ENCODE data around the gene DDC.

Gene DDC, protein sequence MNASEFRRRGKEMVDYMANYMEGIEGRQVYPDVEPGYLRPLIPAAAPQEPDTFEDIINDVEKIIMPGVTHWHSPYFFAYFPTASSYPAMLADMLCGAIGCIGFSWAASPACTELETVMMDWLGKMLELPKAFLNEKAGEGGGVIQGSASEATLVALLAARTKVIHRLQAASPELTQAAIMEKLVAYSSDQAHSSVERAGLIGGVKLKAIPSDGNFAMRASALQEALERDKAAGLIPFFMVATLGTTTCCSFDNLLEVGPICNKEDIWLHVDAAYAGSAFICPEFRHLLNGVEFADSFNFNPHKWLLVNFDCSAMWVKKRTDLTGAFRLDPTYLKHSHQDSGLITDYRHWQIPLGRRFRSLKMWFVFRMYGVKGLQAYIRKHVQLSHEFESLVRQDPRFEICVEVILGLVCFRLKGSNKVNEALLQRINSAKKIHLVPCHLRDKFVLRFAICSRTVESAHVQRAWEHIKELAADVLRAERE

DNA sequence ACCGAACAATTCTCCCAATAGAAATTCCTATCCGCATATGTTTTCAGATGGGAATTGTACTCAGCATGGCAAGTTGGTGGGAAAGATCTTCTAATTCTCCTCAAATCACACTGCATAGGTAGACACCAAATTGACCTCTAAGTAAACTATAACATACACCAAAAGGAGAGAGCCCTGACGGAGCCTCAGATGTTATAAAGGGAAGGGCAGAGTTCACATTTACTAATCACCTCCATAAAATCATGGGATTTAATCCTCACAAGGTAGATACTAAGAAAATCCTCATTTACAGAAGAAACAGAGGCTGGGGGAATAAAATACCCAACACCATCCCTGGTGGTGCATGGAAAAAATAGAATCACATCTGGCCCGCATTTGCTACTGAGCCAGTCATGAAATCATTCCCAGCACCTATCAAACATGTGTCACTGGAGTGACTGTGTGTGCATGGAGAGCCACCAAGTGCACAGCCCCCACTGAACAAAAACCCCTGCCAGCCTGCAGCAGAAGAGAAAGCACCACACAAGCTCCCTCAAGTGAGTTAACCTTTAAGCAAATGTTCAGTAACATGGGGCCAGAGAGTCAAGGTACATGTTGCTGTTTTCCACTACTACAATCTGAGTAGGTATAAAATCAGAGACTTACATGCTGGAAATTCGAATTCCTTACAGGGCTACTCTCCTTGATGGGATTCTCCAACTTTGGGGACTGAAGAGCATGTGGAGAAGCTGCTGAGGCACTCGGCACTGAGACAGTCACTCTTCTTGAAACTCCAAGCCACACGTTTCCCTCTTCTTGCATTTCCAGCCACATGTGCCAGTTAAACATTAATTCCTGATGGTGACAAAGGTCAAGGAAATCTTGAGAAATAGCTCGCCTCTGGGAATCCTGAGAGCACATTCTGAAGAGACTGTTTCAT lies at the start of gene DDC:
Gene DDC, minus strand, starts transcription at position 766 of the 919 bp plus-strand sequence. CDS start 21,320 bp downstream, outside the sequence.
- DNase-seq (ENCODE audit: low read depth in 2 of 2) = no peak

DNA sequence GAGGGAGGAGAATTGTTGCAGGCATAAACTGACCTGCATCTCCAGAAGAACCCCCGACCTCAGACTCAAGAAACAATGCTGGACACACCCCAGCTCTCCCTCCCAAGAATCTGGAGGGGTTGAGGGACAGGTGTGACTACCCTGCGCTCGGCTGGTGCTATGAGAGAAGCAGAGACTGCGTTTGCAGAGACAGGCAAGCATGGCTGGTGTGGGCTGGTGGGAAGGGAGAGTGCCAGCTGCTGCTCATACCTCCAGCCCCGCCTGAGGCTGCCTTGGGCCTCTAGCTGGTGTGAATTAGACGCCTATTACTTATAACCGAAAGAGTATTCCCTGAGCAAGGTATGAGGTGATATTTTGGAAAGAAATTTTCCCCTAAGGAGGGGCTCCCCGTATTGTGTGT lies 48.3 kb upstream of the DDC start:
- no peak for DNase-seq (ENCODE audit: low read depth in 2 of 2)

DNA sequence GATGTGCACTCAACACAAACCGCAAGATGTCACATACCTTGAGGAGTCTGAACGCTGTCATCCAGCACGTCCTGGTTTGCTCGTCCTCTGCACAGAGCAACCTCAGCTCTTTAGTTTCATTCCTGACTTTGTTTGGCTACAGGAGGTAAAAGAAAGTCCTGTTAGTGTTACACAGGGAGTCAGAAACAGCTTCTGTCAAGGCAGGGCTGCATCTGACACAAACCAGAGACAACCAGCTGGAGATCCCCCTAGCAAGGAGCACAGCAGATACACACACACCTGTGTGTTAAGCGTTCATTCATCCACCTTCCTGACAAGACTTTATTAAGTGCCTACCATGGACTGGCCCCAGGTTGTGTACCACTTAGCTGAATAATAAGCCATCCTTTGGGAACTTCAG lies 47.5 kb upstream of the DDC start:
- no peak for DNase-seq (ENCODE audit: low read depth in 2 of 2)

DNA sequence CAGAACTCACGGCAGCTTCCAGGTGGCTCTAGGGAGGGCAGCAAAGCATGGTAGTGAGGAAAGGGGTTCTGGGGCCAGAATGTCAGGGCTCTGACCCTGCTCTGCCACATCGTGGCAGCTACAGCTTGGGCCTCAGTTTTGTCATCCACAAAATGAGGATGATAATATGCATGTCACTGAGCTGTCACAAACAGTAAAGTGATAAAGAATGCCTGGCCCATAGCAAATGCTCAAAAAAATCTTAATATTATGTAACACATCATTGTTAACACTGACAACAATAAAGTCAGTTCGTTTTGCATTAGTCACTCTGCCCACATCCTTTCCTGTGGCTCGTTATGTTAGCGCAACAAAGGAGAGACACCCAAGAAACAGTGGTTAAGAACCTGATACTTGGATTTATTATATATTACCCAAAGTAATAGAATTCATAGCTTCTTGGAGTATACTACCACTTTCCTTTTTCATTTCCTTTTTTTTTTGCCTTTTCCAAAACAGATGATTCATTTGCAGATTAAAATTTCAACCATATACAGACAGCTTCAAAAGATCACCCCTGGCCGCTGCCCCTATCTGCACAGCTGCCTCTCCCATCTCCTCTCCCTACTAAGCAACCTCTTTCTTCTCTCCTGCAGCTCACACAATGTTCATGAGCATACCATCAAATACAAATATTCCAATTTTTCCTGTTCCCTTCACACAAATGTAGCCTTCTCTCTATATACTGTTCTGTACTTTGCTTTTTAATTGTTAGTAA lies 45.5 kb upstream of the DDC start:
- DNase-seq (ENCODE audit: low read depth in 2 of 2) = no peak

DNA sequence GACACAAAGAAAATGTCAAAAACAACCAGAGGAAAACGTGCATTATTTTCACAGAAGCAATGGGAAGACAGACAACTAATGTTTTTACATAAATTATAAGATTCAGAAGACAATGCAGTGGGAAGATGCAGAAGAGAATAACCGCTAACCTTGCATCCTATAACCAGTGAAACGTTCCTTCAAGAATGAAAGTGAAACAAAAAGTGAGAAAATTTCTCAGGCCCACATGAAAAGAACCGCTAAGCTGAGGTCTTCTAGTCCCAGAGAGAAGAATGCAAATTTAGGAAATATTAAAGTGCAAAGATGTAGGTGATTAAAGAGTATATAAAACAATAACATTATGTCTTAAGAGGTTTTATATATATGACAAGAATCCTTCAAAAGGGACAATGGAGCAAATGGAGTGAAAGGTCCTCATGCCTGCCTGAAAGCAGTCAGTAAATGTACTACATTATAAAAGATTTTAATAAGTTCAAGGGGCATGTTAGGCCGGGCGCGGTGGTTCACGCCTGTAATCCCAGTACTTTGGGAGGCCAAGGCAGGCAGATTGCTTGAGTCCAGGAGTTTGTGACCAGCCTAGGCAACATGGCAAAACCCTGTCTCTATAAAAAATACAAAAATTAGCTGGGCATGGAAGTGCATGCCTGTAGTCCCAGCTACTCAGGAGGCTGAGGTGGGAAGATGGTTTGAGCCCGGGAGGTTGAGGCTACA lies 43.1 kb upstream of the DDC start:
- no peak for DNase-seq (ENCODE audit: low read depth in 2 of 2)

DNA sequence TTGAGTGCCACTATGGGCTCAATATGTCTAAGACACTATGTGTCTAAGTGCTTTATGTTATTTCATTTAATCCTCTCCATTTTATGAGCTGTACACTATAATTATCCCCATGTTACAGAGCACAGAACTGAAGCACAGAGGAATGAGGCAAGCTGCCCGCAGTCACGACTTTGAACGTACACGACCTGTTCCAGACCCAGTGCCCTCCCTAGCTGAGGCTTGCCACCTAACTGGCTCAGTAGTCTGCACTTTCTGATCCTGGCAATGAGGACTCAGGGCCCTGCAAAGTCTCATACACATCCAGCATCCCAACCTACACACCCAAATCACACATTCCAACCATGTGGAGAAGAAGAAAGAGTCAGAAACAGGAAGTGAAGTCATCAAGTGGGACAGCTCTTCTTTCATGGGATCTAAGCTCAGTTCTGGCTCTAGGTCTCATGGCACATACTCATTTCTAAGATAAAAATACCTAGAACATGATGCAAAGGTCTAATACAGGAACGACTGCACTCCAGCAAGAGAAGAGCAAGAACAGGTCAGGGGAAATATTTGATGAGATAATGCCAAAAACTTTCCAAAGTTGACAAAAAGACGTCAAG lies 42.4 kb upstream of the DDC start:
- no peak for DNase-seq (ENCODE audit: low read depth in 2 of 2)

DNA sequence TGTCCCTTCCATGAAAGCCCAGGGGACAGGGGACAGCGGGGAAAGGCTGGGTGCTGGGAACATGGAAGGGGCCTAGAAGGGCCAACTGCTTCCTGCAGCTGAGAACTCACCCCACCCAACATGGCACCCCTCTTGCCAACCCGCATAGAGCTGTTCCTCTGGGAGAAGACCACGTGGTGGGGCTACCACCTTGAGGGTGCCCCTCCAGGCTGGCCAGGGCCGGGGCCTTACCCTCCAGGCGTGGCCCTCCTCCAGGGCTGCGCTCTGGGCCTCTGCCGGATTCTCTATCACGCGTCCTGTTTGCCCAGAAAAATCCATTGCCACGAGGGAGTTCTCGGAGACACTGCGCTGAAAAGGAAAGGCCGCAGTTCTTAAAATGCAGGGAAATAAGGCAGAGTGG lies 39.9 kb upstream of the DDC start:
- no peak for DNase-seq (ENCODE audit: low read depth in 2 of 2)

DNA sequence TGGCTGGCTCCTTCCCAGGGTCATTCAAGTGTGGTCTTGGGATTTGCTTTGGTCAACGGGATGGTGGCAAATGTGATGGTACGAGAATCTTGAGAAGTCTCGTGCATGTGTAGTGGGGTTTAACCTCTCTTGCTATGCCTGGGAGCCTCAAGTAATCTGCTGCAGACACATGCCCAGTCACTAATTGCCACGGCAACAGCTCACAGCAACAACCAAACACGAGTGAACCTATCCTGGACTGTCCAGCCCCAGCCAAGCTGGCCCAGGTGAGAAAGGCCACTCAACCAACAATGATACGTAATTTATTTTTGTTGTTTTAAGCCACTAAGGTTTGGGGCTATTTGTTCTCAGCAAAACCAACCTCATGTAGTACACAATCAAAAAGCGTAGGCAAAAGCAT lies 38.1 kb upstream of the DDC start:
- DNase-seq (ENCODE audit: low read depth in 2 of 2) = no peak

DNA sequence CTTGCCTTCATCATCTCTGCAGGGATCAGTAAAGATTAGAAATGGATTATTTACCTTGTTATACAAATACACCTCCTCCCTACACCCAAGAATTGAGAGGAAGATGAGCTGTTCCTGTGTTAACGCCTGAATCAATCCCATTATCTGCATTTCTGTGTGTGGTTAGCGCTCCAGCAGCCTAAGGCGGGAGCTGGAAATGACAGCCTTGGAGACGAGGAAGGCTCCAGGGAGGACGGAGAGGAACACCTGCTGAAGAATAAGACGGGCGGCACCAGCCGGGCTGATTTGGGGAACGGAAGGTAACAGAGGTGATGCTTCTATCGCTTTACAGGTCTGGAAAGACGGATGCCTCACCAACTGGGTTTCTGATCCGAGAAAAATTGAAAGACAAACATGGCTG lies 34.2 kb upstream of the DDC start:
- DNase-seq (ENCODE audit: low read depth in 2 of 2) = no peak

DNA sequence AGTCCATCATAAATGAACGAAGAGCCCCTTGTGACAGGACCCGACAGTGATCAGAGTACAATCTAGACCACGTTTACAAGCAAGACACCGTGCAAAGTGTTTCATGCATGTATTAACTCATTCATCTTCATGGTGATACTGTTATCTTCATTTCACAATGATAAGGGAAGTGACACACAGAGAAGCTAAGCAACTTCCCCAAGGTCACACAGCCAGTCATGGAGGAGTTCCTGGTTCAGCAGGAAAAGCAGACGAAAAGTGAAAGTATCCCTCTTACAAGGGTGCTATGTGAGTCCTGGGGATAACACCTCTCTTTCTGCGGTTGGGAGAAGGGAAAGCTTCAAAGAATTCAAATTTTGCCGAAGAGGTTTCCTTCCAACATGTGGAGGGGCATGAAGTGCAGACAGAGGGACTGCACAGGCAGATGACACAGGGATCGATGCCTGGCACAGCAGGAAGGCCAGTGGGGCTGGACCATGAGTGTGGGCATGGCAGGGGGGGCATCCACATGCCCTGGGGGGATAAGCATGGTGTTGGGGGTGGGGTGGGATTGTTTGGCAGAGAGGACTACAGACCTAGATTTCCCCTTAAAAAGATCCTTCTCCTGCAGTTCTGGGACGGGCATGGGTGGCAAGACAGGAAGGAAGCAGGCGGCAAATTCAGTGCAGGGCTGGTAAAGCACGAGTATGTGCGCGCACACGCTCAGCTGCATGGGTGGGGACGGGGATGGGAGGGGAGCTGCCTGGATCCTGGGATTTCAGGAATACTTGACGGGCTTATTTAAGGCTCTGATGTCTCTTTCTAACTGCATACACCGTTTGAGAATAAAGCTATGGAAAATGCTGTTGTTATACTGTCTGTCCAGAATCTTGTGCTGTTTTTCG lies 33.5 kb upstream of the DDC start:
- DNase-seq (ENCODE audit: low read depth in 2 of 2) = no peak

DNA sequence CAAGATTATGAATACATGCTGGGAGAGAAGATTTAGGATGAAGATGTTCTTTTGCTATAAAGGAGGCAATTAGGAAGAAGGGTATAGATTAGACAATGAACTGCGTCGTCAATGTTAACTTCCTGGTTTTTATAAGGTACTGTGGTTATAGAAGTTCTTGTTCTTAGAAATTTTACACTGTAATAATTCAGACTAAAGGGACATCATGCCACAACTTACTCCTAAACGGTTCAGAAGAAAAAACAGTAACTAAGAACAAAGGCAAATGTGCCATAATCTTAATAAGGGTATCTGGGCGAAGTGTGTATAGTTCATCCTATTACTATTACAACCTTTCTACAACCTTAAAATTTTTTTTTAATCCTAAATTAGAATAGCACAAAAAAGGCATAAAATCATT lies 31.3 kb upstream of the DDC start:
- DNase-seq (ENCODE audit: low read depth in 2 of 2) = no peak

DNA sequence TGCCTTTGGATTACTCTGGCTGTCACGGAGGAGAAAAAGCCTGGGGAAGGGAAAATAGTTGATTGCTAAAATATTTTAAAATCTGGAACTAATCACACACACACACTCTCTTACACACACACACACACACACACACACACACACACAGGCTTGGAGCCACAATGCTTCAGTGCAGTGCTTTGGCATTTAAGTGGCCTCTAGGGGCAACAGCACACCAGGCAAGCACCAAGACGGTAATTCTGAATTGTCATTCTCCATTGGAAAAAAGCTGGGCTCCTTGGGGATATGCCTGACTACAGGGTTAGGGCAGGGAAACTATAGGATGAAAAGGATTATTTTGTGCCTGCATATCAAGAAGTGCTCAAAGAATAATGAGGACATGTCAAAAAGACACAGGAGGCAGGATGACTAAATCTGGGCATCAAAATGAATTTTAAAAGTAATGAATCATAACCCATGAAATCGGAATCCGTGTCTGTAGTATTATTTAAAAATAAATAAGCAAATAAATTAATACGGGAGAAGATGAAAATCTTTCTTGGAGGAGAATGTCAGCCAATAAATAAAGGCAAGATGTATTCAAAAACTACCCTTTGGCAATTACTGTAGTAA lies 30.4 kb upstream of the DDC start:
- DNase-seq (ENCODE audit: low read depth in 2 of 2) = no peak

DNA sequence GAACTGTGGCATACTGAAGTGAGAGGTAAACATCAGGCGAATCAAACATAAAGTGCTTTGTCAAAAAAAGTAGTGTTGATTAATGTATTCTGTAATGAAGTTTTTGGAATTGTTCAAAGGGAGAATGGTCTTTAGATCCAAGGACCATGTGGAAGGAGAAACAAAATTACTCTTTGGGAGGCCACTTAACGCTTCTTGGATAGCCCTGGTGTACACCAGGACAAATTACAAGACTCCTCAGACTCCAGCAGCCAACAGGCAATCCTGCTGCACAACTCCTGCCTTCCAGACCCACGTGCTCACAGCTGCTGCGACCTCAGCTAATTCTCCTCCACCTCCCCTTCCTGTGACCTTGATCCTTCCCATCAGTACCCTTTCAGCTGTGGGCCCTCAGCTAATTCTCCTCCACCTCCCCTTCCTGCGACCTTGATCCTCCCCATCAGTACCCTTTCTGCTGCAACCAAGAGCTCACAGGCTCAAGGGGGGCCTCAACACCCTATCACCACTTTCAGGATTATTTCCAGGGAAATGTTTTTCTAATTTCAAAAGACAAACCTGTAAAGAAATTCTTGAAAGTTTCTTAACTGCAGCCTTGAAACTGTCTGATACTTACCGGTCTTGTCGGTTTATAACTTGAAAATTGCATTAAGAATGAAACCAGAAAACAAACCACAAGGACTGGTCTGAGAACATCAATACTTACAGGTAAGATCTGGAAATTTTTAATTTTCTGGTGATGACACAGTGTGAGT lies 29.7 kb upstream of the DDC start:
- no peak for DNase-seq (ENCODE audit: low read depth in 2 of 2)

DNA sequence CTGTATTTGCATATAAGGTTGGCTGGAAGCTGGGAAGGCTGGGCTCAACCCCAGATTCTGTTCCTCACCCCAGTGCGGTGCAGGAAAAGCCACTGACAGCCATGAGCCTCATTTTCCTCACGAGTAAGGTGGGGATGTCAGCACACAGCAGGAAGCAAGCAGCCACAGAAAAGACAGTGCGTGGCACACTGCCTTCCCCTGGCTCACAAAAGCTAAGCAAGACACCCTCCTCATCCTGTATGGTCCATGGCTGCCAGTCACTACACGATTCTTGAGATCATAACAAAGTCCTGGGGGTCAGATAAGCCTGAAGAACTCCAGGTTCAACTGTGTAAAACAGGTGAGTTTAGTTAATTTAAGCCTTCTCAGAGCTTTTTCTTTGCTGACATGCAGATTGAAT lies 28.9 kb upstream of the DDC start:
- DNase-seq (ENCODE audit: low read depth in 2 of 2) = no peak

DNA sequence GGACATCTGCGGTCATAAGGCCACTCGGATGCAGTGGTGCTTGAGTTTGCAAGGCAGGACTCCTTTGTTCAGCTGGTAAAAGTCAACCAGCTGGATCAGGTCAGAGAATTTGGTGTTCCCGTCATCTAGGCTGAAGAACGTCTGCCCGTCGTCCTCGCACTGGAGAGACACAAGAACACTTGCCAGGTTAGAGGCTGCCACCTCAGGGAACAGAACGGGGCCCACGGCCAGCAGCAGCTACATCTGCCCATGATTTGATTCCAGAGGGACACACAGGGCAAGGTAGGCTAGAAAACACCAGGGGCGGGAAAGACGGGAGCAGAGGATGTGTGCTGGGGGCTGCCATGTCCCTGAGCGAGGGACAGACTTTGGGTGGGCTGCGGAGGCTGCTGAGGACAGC lies 27.7 kb upstream of the DDC start:
- no peak for DNase-seq (ENCODE audit: low read depth in 2 of 2)

DNA sequence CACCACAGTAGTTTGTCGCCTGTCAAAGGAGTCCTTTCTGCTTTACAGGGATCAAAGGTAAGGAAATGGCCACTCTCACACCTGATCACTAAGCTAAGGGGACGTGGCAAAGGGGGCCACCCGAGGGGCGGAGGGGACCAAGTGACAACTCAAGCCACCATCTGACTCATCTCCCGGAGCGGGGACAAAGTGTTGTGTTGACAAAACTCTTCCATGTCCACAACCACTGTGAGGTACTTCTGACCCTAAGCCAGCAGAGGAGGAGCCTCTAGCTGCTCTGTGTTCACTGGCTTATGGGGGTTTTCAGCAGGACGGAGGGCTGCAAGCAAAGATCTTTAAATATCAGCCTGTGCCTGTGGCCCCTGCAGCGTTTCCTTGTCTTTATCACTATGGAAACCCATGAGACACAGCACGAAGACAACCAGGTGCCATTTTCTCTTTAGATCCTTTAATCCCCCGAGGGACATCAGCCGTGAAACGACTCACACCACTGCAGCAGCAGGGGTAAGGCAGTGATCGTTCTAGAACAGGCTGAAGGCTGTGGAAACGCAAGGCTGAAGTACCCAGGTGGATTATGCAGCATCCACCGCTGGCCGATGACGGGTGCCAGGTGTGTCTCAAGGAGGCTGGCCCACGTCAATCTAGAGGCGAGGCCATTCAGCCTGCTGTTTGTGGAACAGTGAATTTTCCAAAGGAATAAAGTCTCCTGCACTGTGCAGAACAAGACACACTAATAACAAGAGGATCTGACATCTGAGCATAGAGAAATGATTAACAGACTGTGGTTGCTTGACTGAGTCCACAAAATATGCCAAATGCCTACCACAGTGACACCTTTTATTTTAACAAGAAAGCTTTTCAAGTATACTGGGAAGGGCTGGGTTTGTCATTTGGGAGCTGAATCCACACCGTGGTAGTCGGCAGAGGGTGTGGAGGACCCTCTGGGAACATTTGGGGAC lies 26.6 kb upstream of the DDC start:
- no peak for DNase-seq (ENCODE audit: low read depth in 2 of 2)

DNA sequence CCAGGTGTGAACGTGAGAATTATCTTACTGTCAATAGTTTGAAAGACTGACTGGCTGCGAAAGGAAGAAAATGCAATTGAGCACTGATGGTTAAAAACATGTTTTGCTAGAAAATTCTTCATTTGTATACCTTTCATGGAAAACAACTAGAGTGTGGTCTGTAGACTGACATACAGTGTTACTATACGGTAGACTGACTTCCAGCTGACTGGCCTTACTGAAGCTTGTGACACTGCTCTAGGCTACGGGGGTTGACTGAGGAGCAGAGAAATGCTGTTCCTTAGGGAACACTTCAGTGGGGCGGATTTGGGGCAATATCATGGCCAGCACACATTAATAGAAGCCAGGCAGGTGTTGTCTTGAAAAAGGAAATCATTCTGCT lies 25.9 kb upstream of the DDC start:
- no peak for DNase-seq (ENCODE audit: low read depth in 2 of 2)

DNA sequence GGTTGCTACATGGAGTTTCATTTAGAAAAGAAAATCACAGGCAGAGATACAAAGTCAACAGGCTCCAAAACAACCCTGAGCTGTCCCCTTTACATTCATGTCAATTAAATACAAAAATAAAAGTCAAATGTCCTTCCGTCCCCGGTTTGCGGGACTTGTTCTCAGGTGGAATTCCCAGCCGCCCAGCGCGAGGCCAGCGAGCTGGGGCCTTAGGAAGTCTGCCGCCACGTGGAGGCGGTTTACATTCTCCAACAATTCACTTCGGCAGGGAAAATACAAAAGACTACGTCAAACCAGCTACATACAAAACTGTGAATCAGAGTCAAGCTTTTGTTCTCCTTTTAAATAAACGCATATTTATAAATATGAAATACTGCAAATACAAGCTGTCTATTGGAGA lies 25.3 kb upstream of the DDC start:
- DNase-seq (ENCODE audit: low read depth in 2 of 2) = no peak
